HG02981 (cell line): ENCODE results near the gene BIRC2.
"Not testable (repeated sequence)": the region's sequence is repeated elsewhere in the genome, so short reads cannot be mapped to it uniquely, and the experiment has no call there.

ENCODE experiments used
- ATAC-seq: cut with Tn5 transposase; IDR thresholded peaks from one replicate; pipeline ENCODE4 v1.9.1; 2021; ENCODE audit warnings: mild to moderate bottlenecking, moderate library complexity; ENCODE audit not compliant: unreplicated experiment

The BIRC2 gene

DNA sequence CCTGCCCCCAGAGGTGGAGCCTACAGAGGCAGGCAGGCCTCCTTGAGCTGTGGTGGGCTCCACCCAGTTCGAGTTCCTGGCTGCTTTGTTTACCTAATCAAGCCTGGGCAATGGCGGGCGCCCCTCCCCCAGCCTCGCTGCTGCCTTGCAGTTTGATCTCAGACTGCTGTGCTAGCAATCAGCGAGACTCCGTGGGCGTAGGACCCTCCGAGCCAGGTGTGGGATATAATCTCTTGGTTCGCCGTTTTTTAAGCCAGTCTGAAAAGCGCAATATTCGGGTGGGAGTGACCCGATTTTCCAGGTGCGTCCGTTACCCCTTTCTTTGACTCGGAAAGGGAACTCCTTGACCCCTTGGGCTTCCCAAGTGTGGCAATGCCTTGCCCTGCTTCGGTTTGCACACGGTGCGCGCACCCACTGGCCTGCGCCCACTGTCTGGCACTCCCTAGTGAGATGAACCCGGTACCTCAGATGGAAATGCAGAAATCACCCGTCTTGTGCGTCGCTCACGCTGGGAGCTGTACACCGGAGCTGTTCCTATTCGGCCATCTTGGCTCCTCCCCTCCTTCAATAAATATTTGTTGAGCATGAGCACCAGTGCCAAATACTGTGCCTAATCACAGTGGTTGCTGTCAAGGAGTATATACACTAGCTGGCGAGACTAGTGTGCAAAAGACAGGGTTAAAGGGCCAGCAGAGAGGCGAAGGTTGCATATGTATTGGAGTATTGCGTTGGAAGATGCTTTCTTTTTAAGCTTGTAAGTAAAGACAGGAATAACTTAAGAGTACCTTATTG, 27.8 kb downstream of the BIRC2 start:
- not testable (repeated sequence) for ATAC-seq

GRCh38 chr11:102375720-102376399, 28.8 kb downstream of the BIRC2 start:
- ATAC-seq: no peak

- no peak for ATAC-seq
These were observed 30.9 kb downstream of the BIRC2 start for GRCh38 chr11:102377891-102378290.

DNA sequence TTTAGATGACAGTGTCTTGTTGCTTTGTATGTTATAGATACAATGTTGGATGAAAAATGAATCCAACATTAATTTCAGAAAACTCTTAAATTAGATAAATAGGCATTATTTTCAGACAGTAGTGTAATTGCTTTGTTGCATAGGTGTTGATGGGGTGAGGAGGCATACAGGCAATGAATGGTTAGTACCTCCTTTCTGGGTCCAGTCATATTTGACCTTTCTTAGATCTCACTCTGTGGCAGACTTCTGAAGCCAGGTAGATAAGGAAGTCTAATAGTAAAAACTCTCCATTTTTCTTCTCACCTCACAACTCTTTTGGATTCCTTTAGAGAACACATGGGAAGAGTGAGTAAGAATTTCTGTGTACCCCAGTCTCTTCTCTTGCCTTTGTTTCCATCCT, 31.8 kb downstream of the BIRC2 start:
- no peak for ATAC-seq

- ATAC-seq: no peak
These were observed 35.4 kb downstream of the BIRC2 start for GRCh38 chr11:102382384-102382783.

GRCh38 chr11:102383839-102384238, 36.8 kb downstream of the BIRC2 start:
- ATAC-seq: no peak

DNA sequence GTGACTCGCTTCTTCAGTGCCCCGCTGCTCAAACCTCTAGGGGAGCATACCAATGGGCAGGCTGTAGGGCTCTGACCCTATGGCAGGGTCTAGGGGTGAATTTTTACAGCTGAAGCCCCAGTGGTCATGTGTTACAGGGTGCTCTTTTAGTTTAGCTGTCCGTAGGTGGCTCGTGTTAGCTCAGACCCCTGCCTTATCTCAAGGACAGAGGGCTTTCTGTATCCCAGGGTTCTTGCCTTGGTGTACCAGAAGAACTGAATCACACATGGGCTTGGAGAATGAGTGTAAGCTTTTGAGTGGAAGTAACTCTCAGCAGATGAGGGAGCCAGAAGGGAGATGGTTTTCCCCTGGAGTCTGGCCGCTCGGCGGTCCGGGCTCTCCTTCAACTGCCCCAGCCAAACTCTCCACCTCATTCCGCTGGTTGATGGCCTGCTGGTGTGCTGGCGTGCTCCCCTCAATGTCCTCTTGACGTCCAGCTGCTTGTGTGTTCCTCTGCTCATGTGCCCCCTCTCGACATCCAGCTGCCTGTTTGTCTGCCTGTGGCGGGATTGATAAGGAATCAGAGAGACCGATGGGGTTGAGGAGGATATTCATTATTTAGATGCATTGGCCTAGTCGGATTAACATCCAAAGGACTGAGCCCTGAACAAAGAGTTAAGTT, 37.5 kb downstream of the BIRC2 start:
- no peak for ATAC-seq

GRCh38 chr11:102385085-102386007, 38.3 kb downstream of the BIRC2 start:
- no peak for ATAC-seq

DNA sequence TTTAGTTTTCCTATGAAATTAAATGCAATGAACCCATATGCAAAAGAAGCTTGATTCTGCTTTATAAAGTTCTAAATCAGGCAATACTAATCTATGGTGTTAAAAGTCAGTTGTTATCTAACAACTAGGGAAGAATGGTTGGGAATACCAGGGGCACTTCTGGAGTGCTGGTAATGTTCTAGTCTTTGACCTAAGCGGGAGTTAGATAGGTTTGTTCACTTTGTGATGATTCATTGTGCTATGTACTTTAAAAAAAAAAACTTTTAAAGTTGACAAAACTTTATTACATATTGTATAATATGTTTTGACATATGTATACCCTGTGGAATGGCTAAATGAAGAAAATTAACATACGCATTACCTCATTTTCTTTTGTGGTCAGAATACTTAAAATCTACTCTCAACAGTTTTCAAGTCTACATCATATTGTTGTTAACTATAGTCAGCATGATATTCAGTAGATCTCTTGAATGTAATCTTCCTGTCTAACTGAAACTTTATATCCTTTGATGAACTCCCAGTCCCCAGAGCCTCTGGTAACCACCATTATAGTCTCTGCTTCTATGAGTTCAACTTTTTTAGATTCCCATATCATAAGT, 39.2 kb downstream of the BIRC2 start:
- ATAC-seq: no peak

DNA sequence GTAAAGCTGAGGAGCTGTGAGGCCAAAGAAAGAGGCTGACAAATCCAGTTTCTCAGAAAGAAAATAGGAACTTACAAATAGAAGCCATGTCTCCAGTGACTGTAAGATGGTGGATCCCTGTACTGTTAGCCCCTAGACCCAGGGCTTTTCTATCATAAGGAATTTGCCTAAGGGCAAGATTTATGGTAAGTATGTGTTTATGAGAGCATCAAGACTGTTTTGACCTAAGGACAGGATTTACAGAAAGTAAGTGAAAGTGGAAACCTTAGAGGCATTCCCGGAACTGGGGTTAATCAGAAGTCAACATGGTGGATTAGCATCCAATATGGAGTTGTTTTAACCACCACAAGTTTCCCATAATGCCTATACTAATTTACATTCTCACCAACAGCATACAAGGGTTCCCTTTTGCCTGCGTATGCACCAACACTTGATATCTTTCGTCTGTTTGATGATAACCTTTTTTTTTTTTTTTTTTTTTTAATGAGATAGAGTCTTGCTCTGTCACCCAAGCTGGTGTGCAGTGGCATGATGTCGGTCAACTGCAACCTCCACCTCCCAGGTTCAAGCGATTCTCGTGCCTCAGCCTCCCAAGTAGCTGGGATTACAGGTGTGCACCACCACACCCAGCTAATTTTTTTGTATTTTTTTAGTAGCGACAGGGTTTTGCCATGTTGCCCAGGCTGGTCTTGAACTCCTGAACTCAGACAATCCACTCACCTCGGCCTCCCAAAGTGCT, 40.2 kb downstream of the BIRC2 start:
- ATAC-seq: no peak

DNA sequence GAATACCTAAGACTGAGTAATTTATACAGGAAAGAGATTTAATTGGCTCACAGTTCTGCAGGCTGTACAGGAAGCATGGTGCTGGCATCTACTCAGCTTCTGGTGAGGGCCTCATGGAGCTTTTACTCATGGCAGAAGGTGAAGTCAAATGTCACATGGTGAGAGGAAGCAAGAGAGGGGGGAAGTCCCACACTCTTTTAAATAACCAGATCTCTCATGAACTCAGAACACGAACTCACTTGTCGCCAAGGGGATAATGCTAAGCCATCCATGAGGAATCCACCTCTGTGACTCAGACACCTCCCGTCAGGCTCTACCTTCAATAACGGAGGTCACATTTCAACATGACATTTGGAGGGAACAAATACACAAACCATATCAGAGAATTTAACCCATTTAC, 42.2 kb downstream of the BIRC2 start:
- ATAC-seq: no peak

GRCh38 chr11:102390667-102391465, 43.9 kb downstream of the BIRC2 start:
- ATAC-seq: peak; percentile 88

GRCh38 chr11:102391549-102392237, 44.7 kb downstream of the BIRC2 start:
- ATAC-seq: no peak

DNA sequence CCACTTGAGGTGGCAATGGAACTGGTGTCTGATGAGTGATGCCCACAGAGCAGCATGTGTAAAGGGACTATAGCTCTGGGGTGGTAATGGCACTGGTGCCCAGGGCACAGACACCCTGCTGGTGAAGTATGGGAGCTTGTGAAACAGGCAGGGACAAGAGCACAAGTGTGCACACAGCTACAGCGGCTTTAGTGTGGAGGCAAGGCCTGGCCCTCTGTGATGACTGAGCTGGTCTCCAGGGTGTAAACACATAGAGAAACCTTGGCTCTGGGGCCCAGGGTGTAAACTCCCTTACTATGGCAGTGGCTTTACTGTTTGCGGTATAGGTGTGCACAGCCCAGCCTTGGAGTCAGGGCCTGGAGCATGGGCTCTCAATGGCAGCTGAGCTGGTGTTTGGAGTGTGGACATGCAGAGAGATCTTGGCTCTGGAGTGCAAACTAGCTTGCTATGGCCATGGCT, 46.3 kb downstream of the BIRC2 start:
- ATAC-seq: no peak

- no peak for ATAC-seq
These were observed 48.8 kb downstream of the BIRC2 start for GRCh38 chr11:102395720-102396393.

- no peak for ATAC-seq
These were observed 49.9 kb downstream of the BIRC2 start for GRCh38 chr11:102396708-102397563.

- no peak for ATAC-seq
These were observed 51.3 kb downstream of the BIRC2 start for GRCh38 chr11:102398297-102398696.
